ENCODE measurements around the gene STUB1.

STUB1 gene

GRCh38 chr16:708019-708418 lies 27.8 kb downstream of the STUB1 start:
- in situ Hi-C loops (cut with HindIII; ENCODE audit: low sequenced_read_pairs), result no loop called here

- in situ Hi-C loops (cut with HindIII; ENCODE audit: low sequenced_read_pairs), result no loop called here
Observed at GRCh38 chr16:708959-709358, 28.7 kb downstream of the STUB1 start.

- in situ Hi-C loops (cut with HindIII; ENCODE audit: low sequenced_read_pairs), result loop anchor here (5.0 to 10.0 kb wide), 2 partner anchors 55 to 267 kb away; no protein-coding TSS in a partner anchor
Observed at GRCh38 chr16:709566-710499, 29.6 kb downstream of the STUB1 start.

GRCh38 chr16:710500-711075 lies 30.4 kb downstream of the STUB1 start:
- in situ Hi-C loops (cut with HindIII; ENCODE audit: low sequenced_read_pairs), result loop anchor here (5.0 to 10.0 kb wide), 2 partner anchors 56 to 267 kb away; no protein-coding TSS in a partner anchor

GRCh38 chr16:711084-711483 lies 30.9 kb downstream of the STUB1 start:
- in situ Hi-C loops (cut with HindIII; ENCODE audit: low sequenced_read_pairs), result loop anchor here (5.0 to 10.0 kb wide), 2 partner anchors 56 to 266 kb away; no protein-coding TSS in a partner anchor

DNA sequence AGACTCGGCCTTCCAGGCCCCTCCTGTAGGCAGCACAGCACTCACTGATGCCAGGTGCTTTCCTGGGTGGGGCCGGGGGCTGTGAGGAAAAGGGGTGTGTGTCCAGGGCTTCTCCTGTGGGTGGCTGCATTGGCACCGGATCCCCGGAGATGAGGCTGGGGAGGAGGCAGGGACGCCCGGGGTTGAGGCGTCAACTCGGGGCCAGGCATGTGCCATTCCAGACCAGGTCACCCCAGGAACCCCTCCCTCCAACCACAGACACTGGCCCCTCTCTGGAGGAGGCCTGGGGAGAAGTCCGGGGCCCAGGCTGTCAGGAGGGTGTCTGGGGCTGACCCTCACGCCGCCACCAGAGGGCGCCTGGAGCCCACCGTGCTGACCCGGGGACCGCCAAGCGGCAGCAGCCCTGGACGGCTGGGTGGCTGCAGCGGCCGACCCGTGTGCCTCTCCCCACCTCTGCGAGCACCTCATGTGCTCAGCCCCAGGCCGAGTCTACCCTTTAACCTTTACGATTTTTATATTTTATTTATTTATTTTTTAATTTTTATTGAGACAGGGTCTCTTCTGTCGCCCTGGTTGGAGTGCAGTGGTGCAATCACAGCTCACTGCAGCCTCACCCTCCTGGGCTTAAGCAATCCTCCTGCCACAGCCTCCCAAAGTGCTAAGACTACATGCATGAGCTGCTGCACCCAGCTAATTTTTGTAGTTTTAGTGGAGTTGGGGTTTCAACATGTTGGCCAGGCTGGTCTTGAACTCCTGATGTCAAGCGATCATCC lies 31.5 kb downstream of the STUB1 start:
- in situ Hi-C loops (cut with HindIII; ENCODE audit: low sequenced_read_pairs), result loop anchor here (5.0 to 10.0 kb wide), 2 partner anchors 57 to 266 kb away; no protein-coding TSS in a partner anchor

DNA sequence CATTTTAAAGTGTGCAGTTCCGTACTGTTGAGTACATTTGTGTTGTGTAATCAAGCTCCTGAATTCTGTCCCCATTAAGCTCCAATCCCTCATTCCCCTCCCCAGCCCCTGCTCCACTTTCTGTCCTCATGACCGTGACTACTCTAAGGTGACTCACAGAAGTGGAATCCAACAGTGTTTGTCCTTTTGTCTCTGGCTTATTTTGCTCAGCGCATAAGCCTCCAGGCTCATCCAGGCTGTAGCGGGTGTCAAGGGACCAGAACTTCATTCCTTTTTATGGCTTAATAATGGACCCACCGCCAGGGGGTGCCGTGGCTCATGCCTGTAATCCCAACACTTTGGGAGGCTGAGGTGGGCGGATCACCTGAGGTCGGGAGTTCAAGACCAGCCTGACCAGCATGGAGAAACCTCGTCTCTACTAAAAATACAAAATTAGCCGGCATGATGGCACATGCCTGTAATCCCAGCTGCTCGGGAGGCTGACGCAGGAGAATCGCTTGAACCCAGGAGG lies 32.6 kb downstream of the STUB1 start:
- in situ Hi-C loops (cut with HindIII; ENCODE audit: low sequenced_read_pairs), result loop anchor here (5.0 to 10.0 kb wide), 2 partner anchors 58 to 265 kb away; no protein-coding TSS in a partner anchor

DNA sequence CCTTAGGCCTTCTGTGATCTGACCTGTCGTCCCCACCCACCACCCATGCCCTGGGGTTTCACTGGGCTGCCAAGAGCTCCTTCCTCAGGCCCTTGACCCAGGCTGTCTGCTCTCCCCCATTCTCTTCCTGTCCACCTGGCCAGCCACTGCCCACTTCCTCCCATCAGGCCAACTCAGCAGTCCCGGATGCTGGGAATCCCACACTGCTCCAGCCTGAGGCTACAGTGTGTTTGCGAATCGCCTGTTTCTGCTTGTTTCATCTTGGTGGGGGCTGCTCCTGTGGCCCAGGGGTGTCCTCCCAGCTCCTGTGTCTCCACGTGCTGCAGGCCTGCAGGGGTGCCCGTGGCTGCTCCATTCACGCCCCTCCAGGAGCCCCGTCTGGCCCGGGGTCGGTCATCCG lies 33.9 kb downstream of the STUB1 start:
- in situ Hi-C loops (cut with HindIII; ENCODE audit: low sequenced_read_pairs), result loop anchor here (5.0 to 10.0 kb wide), 2 partner anchors 59 to 263 kb away; no protein-coding TSS in a partner anchor

GRCh38 chr16:714558-715476 lies 34.6 kb downstream of the STUB1 start, which contains the start of gene METRN:
Gene METRN (plus strand): TSS chr16:715118. CDS start chr16:715290, 172 bp downstream.
- in situ Hi-C loops (cut with HindIII; ENCODE audit: low sequenced_read_pairs), result loop anchor here (5.0 to 10.0 kb wide), 2 partner anchors 60 to 262 kb away; no protein-coding TSS in a partner anchor

- in situ Hi-C loops (cut with HindIII; ENCODE audit: low sequenced_read_pairs), result loop anchor here (10.0 kb wide), 1 partner anchor 61 kb away; no protein-coding TSS in a partner anchor
Observed at GRCh38 chr16:715477-716199, 35.4 kb downstream of the STUB1 start.

- in situ Hi-C loops (cut with HindIII; ENCODE audit: low sequenced_read_pairs), result loop anchor here (10.0 kb wide), 1 partner anchor 61 kb away; no protein-coding TSS in a partner anchor
Observed at GRCh38 chr16:716200-716568, 36.0 kb downstream of the STUB1 start.

GRCh38 chr16:716768-717325 lies 36.6 kb downstream of the STUB1 start:
- in situ Hi-C loops (cut with HindIII; ENCODE audit: low sequenced_read_pairs), result loop anchor here (10.0 kb wide), 1 partner anchor 62 kb away; no protein-coding TSS in a partner anchor

GRCh38 chr16:717450-718245 lies 37.4 kb downstream of the STUB1 start:
- in situ Hi-C loops (cut with HindIII; ENCODE audit: low sequenced_read_pairs), result loop anchor here (10.0 kb wide), 1 partner anchor 63 kb away; no protein-coding TSS in a partner anchor

GRCh38 chr16:718389-718788 lies 38.2 kb downstream of the STUB1 start:
- in situ Hi-C loops (cut with HindIII; ENCODE audit: low sequenced_read_pairs), result loop anchor here (10.0 kb wide), 1 partner anchor 64 kb away; no protein-coding TSS in a partner anchor

DNA sequence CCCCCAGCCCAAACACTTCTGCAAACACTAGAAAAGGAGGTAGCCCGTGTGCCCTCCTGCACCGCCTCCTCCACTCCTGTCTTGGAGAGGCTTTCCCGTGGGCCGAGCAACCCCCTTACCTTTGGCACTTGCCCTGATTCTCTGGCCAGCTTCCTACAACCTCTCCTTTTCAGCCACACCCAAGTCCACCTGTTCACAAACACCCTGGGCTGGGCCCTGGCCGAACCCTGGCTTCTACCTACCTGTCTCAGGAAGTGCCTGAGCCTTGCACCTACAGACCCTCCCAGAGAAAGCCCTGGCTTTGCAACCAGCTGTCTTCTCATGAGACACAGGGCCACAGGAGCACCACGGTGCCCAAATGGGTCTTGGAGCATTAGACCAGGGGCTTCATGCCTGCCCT lies 38.7 kb downstream of the STUB1 start:
- in situ Hi-C loops (cut with HindIII; ENCODE audit: low sequenced_read_pairs), result loop anchor here (10.0 kb wide), 1 partner anchor 64 kb away; no protein-coding TSS in a partner anchor

DNA sequence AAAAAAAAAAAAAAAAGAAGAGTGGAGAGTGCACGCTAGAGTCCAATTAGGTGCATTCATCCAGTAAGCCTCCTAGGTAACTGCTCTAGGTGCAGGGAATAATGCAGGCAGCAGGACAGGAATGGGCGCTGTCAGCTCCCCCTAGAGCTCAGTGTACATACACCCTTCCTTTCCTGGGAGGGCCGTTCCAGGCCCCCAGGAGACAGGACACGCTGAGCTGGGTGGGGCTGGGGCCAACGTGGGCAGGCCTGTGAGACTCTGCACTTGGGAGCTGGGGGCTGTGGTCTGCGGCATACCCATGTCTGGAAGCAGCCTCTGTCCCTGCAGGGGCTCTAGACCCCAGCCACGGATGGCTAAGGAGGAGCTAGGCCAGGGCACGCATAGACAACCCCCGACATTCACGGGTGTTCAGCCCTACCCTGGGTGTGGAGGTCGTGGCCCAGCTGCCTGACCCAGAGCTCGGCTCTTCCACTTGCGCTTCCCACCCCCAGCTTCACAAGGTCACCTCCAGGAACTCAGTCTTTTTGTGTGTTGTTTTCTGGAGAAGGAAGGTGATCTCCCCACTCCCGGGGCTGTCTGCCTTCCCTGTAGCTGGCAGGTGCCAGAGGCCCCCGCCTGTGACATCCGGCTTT lies 39.7 kb downstream of the STUB1 start:
- in situ Hi-C loops (cut with HindIII; ENCODE audit: low sequenced_read_pairs), result loop anchor here (10.0 kb wide), 1 partner anchor 65 kb away; no protein-coding TSS in a partner anchor

All from endothelial cell of hepatic sinusoid (primary cell).